ENCODE results near the gene BEND3. TPM values are rescaled to one million over a fixed set of nuclear protein-coding genes. Genes with fewer than 3 reads are reported as not detected.
A peak's percentile ranks its signal among the peaks of the same experiment; 100 is the strongest.

BEND3 gene
- total and polyA plus RNA-seq, 2 experiments from 2014 or later: 9.2 to 33.7 TPM

DNA sequence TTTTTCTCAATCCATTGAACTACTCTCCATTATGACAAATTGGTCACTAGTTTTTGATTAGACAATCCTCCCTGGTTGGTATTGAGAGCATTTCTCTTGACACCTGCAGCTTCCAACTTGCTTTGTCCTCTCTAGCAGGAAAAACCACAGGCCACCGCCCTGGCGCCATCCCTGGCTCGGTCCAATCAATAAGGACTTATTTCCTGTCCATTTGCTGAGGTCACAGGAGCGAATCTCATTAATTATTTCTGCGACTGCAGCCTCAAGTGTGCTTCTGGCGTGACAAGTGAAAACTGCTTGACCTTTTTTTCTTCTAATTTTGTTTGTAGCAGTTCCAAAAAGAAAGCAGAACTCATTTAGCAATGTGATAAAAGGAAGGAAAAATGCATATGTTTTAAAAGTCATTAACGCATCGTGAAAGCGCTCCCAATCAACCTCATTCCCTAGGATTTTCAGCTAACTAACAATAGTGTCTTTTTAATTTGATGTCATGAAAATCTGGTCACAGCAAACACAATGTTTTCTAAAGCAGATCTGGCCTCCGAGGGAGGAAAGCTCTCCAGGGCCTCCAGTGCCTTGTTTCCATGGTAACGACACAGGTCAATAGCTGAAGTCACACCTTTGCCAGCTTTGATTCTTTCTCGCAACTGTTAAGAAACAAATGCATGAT is 39.0 kb upstream of the BEND3 start:
- H3K4me1 ChIP-seq (ENCODE audit: insufficient read depth): peaks cover 24% of the 10 kb centered on the region
- Mint-ChIP-seq H3K27ac (peak overlapping the region; percentile 5; the same call in 1 of the 2 replicates), H3K4me1 (peaks cover 25% of the 10 kb centered on the region), H3K4me3 (no peak overlapping the region), H3K27me3 (ENCODE audit: insufficient read depth, low read depth, poor library complexity) (no peaks in the 10 kb centered on the region), H3K9me3 (no peaks in the 10 kb centered on the region), H3K36me3 (ENCODE audit: low read depth) (no peaks in the 10 kb centered on the region)
- DNase-seq (ENCODE audit: low spot score): peak; percentile 95
- no peaks in the 10 kb centered on the region for H4K20me1 ChIP-seq (replicated peaks; ENCODE audit: insufficient read depth)
- H2AFZ ChIP-seq: no peak overlapping the region
- no peak overlapping the region for H3K4me2 ChIP-seq
- H3K9me2 ChIP-seq (ENCODE audit: insufficient read depth): no peaks in the 10 kb centered on the region
- peak; percentile 74 for ATAC-seq
- H3K27ac ChIP-seq (ENCODE audit: low read depth): no peak overlapping the region; the same call in 1 of the 2 replicates
- H3K4me3 ChIP-seq: no peak overlapping the region
- TF ChIP-seq, protein P1, sequence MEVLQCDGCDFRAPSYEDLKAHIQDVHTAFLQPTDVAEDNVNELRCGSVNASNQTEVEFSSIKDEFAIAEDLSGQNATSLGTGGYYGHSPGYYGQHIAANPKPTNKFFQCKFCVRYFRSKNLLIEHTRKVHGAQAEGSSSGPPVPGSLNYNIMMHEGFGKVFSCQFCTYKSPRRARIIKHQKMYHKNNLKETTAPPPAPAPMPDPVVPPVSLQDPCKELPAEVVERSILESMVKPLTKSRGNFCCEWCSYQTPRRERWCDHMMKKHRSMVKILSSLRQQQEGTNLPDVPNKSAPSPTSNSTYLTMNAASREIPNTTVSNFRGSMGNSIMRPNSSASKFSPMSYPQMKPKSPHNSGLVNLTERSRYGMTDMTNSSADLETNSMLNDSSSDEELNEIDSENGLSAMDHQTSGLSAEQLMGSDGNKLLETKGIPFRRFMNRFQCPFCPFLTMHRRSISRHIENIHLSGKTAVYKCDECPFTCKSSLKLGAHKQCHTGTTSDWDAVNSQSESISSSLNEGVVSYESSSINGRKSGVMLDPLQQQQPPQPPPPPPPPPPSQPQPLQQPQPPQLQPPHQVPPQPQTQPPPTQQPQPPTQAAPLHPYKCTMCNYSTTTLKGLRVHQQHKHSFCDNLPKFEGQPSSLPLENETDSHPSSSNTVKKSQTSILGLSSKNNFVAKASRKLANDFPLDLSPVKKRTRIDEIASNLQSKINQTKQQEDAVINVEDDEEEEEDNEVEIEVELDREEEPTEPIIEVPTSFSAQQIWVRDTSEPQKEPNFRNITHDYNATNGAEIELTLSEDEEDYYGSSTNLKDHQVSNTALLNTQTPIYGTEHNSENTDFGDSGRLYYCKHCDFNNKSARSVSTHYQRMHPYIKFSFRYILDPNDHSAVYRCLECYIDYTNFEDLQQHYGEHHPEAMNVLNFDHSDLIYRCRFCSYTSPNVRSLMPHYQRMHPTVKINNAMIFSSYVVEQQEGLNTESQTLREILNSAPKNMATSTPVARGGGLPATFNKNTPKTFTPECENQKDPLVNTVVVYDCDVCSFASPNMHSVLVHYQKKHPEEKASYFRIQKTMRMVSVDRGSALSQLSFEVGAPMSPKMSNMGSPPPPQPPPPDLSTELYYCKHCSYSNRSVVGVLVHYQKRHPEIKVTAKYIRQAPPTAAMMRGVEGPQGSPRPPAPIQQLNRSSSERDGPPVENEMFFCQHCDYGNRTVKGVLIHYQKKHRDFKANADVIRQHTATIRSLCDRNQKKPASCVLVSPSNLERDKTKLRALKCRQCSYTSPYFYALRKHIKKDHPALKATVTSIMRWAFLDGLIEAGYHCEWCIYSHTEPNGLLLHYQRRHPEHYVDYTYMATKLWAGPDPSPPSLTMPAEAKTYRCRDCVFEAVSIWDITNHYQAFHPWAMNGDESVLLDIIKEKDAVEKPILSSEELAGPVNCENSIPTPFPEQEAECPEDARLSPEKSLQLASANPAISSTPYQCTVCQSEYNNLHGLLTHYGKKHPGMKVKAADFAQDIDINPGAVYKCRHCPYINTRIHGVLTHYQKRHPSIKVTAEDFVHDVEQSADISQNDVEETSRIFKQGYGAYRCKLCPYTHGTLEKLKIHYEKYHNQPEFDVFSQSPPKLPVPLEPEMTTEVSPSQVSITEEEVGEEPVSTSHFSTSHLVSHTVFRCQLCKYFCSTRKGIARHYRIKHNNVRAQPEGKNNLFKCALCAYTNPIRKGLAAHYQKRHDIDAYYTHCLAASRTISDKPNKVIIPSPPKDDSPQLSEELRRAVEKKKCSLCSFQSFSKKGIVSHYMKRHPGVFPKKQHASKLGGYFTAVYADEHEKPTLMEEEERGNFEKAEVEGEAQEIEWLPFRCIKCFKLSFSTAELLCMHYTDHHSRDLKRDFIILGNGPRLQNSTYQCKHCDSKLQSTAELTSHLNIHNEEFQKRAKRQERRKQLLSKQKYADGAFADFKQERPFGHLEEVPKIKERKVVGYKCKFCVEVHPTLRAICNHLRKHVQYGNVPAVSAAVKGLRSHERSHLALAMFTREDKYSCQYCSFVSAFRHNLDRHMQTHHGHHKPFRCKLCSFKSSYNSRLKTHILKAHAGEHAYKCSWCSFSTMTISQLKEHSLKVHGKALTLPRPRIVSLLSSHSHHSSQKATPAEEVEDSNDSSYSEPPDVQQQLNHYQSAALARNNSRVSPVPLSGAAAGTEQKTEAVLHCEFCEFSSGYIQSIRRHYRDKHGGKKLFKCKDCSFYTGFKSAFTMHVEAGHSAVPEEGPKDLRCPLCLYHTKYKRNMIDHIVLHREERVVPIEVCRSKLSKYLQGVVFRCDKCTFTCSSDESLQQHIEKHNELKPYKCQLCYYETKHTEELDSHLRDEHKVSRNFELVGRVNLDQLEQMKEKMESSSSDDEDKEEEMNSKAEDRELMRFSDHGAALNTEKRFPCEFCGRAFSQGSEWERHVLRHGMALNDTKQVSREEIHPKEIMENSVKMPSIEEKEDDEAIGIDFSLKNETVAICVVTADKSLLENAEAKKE (CRISPR knock-in tag; IDR thresholded peaks at IDR 0.05): no peak
- TF ChIP-seq EZH2phosphoT487 (IDR thresholded peaks at IDR 0.05; ENCODE audit: unreplicated experiment) (no peak), POLR2AphosphoS5 (IDR thresholded peaks at IDR 0.05; ENCODE audit: low read depth) (no peak), EZH2 (IDR thresholded peaks at IDR 0.05; ENCODE audit: low read depth, unreplicated experiment) (no peak), NANOG (IDR thresholded peaks at IDR 0.05; ENCODE audit: borderline replicate concordance) (no peak), ZNF114 (CRISPR knock-in tag; IDR thresholded peaks at IDR 0.05) (no peak), JUNB (IDR thresholded peaks at IDR 0.05; ENCODE audit: unreplicated experiment) (no peak), STAT1 (IDR thresholded peaks at IDR 0.05; ENCODE audit: unreplicated experiment) (no peak), CREB1 (CRISPR knock-in tag; IDR thresholded peaks at IDR 0.05; ENCODE audit: low read depth) (no peak), ZNF331 (CRISPR knock-in tag; IDR thresholded peaks at IDR 0.05; ENCODE audit: low read depth) (no peak)
- TF ChIP-seq, protein P2, sequence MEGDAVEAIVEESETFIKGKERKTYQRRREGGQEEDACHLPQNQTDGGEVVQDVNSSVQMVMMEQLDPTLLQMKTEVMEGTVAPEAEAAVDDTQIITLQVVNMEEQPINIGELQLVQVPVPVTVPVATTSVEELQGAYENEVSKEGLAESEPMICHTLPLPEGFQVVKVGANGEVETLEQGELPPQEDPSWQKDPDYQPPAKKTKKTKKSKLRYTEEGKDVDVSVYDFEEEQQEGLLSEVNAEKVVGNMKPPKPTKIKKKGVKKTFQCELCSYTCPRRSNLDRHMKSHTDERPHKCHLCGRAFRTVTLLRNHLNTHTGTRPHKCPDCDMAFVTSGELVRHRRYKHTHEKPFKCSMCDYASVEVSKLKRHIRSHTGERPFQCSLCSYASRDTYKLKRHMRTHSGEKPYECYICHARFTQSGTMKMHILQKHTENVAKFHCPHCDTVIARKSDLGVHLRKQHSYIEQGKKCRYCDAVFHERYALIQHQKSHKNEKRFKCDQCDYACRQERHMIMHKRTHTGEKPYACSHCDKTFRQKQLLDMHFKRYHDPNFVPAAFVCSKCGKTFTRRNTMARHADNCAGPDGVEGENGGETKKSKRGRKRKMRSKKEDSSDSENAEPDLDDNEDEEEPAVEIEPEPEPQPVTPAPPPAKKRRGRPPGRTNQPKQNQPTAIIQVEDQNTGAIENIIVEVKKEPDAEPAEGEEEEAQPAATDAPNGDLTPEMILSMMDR (conservative IDR thresholded peaks at IDR 0.05; ENCODE audit: low read depth in 2 of 2): no peak
- TF ChIP-seq, protein P3, sequence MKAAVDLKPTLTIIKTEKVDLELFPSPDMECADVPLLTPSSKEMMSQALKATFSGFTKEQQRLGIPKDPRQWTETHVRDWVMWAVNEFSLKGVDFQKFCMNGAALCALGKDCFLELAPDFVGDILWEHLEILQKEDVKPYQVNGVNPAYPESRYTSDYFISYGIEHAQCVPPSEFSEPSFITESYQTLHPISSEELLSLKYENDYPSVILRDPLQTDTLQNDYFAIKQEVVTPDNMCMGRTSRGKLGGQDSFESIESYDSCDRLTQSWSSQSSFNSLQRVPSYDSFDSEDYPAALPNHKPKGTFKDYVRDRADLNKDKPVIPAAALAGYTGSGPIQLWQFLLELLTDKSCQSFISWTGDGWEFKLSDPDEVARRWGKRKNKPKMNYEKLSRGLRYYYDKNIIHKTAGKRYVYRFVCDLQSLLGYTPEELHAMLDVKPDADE (IDR thresholded peaks at IDR 0.05): no peak
- TF ChIP-seq, protein P4, sequence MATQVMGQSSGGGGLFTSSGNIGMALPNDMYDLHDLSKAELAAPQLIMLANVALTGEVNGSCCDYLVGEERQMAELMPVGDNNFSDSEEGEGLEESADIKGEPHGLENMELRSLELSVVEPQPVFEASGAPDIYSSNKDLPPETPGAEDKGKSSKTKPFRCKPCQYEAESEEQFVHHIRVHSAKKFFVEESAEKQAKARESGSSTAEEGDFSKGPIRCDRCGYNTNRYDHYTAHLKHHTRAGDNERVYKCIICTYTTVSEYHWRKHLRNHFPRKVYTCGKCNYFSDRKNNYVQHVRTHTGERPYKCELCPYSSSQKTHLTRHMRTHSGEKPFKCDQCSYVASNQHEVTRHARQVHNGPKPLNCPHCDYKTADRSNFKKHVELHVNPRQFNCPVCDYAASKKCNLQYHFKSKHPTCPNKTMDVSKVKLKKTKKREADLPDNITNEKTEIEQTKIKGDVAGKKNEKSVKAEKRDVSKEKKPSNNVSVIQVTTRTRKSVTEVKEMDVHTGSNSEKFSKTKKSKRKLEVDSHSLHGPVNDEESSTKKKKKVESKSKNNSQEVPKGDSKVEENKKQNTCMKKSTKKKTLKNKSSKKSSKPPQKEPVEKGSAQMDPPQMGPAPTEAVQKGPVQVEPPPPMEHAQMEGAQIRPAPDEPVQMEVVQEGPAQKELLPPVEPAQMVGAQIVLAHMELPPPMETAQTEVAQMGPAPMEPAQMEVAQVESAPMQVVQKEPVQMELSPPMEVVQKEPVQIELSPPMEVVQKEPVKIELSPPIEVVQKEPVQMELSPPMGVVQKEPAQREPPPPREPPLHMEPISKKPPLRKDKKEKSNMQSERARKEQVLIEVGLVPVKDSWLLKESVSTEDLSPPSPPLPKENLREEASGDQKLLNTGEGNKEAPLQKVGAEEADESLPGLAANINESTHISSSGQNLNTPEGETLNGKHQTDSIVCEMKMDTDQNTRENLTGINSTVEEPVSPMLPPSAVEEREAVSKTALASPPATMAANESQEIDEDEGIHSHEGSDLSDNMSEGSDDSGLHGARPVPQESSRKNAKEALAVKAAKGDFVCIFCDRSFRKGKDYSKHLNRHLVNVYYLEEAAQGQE (IDR thresholded peaks at IDR 0.05; ENCODE audit: unreplicated experiment): no peak
- peaks cover 5% of the 10 kb centered on the region; the same call in 1 of the 2 replicates for H3F3A ChIP-seq (replicated peaks; ENCODE audit: low read depth)
- no peaks in the 10 kb centered on the region for H3K27me3 ChIP-seq (ENCODE audit: insufficient read depth)
- no peaks in the 10 kb centered on the region for H3K79me2 ChIP-seq (replicated peaks; ENCODE audit: insufficient read depth)
- no peaks in the 10 kb centered on the region for H3K36me3 ChIP-seq (ENCODE audit: insufficient read depth)

Data from GM23338 (cell line).